Peyer's patch (tissue), 4 donors: ENCODE data around the gene ANKFN1. TPM values are rescaled to one million over a fixed set of nuclear protein-coding genes. Genes with fewer than 3 reads are reported as not detected.

Experiments used
- DNase-seq, 3 donors: peaks; one replicate each; pipeline ENCODE4 v3.0.0-alpha.2; 2017 to 2019
- H3K27ac ChIP-seq, 4 donors: fragments of 200-600 bp; sonication (generic); one replicate each; pipeline ENCODE4 v1.5.1; 2016 to 2019
- H3K27me3 ChIP-seq, 2 donors: fragments of 200-600 bp; sonication (generic); one replicate each; pipeline ENCODE4 v1.5.1; 2019
- H3K36me3 ChIP-seq, 3 donors: fragments of 200-600 bp; sonication (generic); one replicate each; pipeline ENCODE4 v1.5.1; 2016 to 2019
- H3K4me1 ChIP-seq, 4 donors: fragments of 200-600 bp; sonication (generic); one replicate each; pipeline ENCODE4 v1.5.1; 2016 to 2019
- H3K4me3 ChIP-seq, 4 donors: fragments of 200-600 bp; sonication (generic); 1 replicate in 3 of 4; 2 replicates in 1 of 4; pipeline ENCODE4 v1.5.1; 2016 to 2019; ENCODE audit warnings: mild to moderate bottlenecking in 1 of 4
- H3K9me3 ChIP-seq, 4 donors: fragments of 200-600 bp; sonication (generic); one replicate each; pipeline ENCODE4 v1.5.1; 2016 to 2019; ENCODE audit warnings: mild to moderate bottlenecking in 1 of 4
- CTCF ChIP-seq, 6 experiments: fragments of 450-650 bp in 4 of 6; fragments of 200-600 bp in 2 of 6; sonication (generic) in 1 of 6; IDR thresholded peaks; one replicate each; pipeline ENCODE4 v1.5.1; 2017 to 2019; ENCODE audit warnings: antibody characterized with exemption in 6 of 6, mild to moderate bottlenecking in 3 of 6, moderate library complexity in 1 of 6
- POLR2A ChIP-seq, 2 donors: fragments of 450-650 bp; IDR thresholded peaks; one replicate each; pipeline ENCODE4 v1.5.1; 2017; ENCODE audit warnings: antibody characterized with exemption in 2 of 2, mild to moderate bottlenecking in 2 of 2, moderate library complexity in 2 of 2
- total RNA-seq, 4 donors: library from RNA; depleted of rRNA; stranded (reverse); fragments of >200 nt; gene quantifications; one replicate each; pipeline ENCODE4 v1.1.0, GENCODE V29; 2016

ANKFN1 gene
- total RNA-seq, 4 donors from 2014 or later: 0.95 to 2.0 (median 1.6) TPM; not detected in 1

- Histone ChIP-seq H3K36me3 (no peaks in the 10 kb centered on the region), H3K9me3 (no peaks in the 10 kb centered on the region), H3K27ac (no peak overlapping the region), H3K4me3 (no peak overlapping the region), H3K4me1 (no peaks in the 10 kb centered on the region), H3K27me3 (no peaks in the 10 kb centered on the region)
- no peak for DNase-seq
- no peak for TF ChIP-seq POLR2A (IDR thresholded peaks at IDR 0.05)
- no peak for TF ChIP-seq CTCF (IDR thresholded peaks at IDR 0.05)
Observed at GRCh38 chr17:56206351-56206750, 53.1 kb downstream of the ANKFN1 start.

GRCh38 chr17:56213031-56213430 lies 59.8 kb downstream of the ANKFN1 start:
- Histone ChIP-seq H3K4me1 (no peaks in the 10 kb centered on the region), H3K27me3 (no peaks in the 10 kb centered on the region), H3K4me3 (no peak overlapping the region), H3K9me3 (no peaks in the 10 kb centered on the region), H3K36me3 (no peaks in the 10 kb centered on the region), H3K27ac (no peak overlapping the region)
- TF ChIP-seq CTCF (IDR thresholded peaks at IDR 0.05) (no peak), POLR2A (IDR thresholded peaks at IDR 0.05) (no peak)
- DNase-seq: no peak

GRCh38 chr17:56217921-56218320 lies 64.6 kb downstream of the ANKFN1 start:
- DNase-seq: no peak
- H3K9me3 ChIP-seq: no peaks in the 10 kb centered on the region
- H3K4me3 ChIP-seq: no peak overlapping the region
- no peaks in the 10 kb centered on the region for H3K27me3 ChIP-seq
- TF ChIP-seq CTCF (IDR thresholded peaks at IDR 0.05): no peak
- TF ChIP-seq POLR2A (IDR thresholded peaks at IDR 0.05): no peak
- H3K4me1 ChIP-seq: no peaks in the 10 kb centered on the region
- H3K36me3 ChIP-seq: no peaks in the 10 kb centered on the region
- H3K27ac ChIP-seq: no peak overlapping the region

GRCh38 chr17:56222255-56222654 lies 69.0 kb downstream of the ANKFN1 start:
- TF ChIP-seq CTCF (IDR thresholded peaks at IDR 0.05) (no peak), POLR2A (IDR thresholded peaks at IDR 0.05) (no peak)
- Histone ChIP-seq H3K36me3 (no peaks in the 10 kb centered on the region), H3K27ac (no peak overlapping the region), H3K27me3 (no peaks in the 10 kb centered on the region), H3K4me3 (no peak overlapping the region), H3K4me1 (no peaks in the 10 kb centered on the region), H3K9me3 (no peaks in the 10 kb centered on the region)
- no peak for DNase-seq

- no peak for DNase-seq
- no peak overlapping the region for H3K4me3 ChIP-seq
- H3K36me3 ChIP-seq: no peaks in the 10 kb centered on the region
- no peaks in the 10 kb centered on the region for H3K27me3 ChIP-seq
- H3K4me1 ChIP-seq: no peaks in the 10 kb centered on the region
- no peak for TF ChIP-seq POLR2A (IDR thresholded peaks at IDR 0.05)
- no peak for TF ChIP-seq CTCF (IDR thresholded peaks at IDR 0.05)
- no peak overlapping the region for H3K27ac ChIP-seq
- H3K9me3 ChIP-seq: no peaks in the 10 kb centered on the region
Observed at GRCh38 chr17:56230660-56231059, 77.4 kb downstream of the ANKFN1 start.

- DNase-seq: no peak
- no peak overlapping the region for H3K27ac ChIP-seq
- no peaks in the 10 kb centered on the region for H3K9me3 ChIP-seq
- TF ChIP-seq POLR2A (IDR thresholded peaks at IDR 0.05) (no peak), CTCF (IDR thresholded peaks at IDR 0.05) (no peak)
- H3K4me1 ChIP-seq: no peaks in the 10 kb centered on the region
- no peaks in the 10 kb centered on the region for H3K27me3 ChIP-seq
- no peaks in the 10 kb centered on the region for H3K36me3 ChIP-seq
- H3K4me3 ChIP-seq: no peak overlapping the region
Observed at GRCh38 chr17:56231252-56231651, 78.0 kb downstream of the ANKFN1 start.
